Muscle of leg (tissue), 11 donors: ENCODE data around the gene IRF4. TPM values are rescaled to one million over a fixed set of nuclear protein-coding genes. Genes with fewer than 3 reads are reported as not detected.

Experiments
- DNase-seq: peaks from one replicate; pipeline ENCODE4 v3.0.0; 2013
- H3K27ac ChIP-seq: one replicate; pipeline ENCODE4 v1.5.1; 2013; ENCODE audit warnings: mild to moderate bottlenecking, low read length, control low read depth
- H3K27me3 ChIP-seq: one replicate; pipeline ENCODE4 v1.6.1; 2013; ENCODE audit warnings: low read length; ENCODE audit not compliant: control insufficient read depth, insufficient read depth
- H3K36me3 ChIP-seq: one replicate; pipeline ENCODE4 v1.6.1; 2013; ENCODE audit warnings: low read length; ENCODE audit not compliant: control insufficient read depth, insufficient read depth
- H3K4me1 ChIP-seq: one replicate; pipeline ENCODE4 v1.6.1; 2013; ENCODE audit warnings: low read length; ENCODE audit not compliant: control insufficient read depth, insufficient read depth
- H3K4me3 ChIP-seq: one replicate; pipeline ENCODE4 v1.5.1; 2013; ENCODE audit warnings: low read length, control low read depth
- H3K9me3 ChIP-seq: replicated peaks from 2 replicates; pipeline ENCODE4 v1.6.1; 2013; ENCODE audit warnings: low read depth, low read length; ENCODE audit not compliant: control insufficient read depth
- WGBS: methylation state at CpG from one replicate; pipeline ENCODE4 v1.1.5; 2013; ENCODE audit warnings: missing lambda C conversion rate; ENCODE audit not compliant: insufficient coverage; 5-methylcytosine and 5-hydroxymethylcytosine counted together
- polyA plus RNA-seq, 8 donors: library from polyadenylated mRNA; unstranded; fragments of 120-200 nt; gene quantifications; one replicate each; pipeline versions ENCODE4 v1.2.1 to v1.2.3, GENCODE V29; 2013; ENCODE audit warnings: inconsistent platforms in 1 of 8, low replicate concordance in 1 of 8; ENCODE audit not compliant: insufficient read length in 8 of 8, insufficient read depth in 1 of 8
- total RNA-seq: library from RNA; stranded (reverse); fragments of 120-200 nt; gene quantifications from one replicate; pipeline ENCODE4 v1.2.4, GENCODE V29; 2013

IRF4 gene
- total and polyA plus RNA-seq, 9 donors: 0.12 to 1.8 (median 0.46) TPM

GRCh38 chr6:382883-383810 is 8.4 kb upstream of the IRF4 start:
- Histone ChIP-seq H3K36me3 (no peaks in the 10 kb centered on the region), H3K27me3 (peaks cover 42% of the 10 kb centered on the region), H3K4me3 (no peak overlapping the region), H3K9me3 (peaks cover 8% of the 10 kb centered on the region), H3K27ac (no peak overlapping the region), H3K4me1 (no peaks in the 10 kb centered on the region)
- no peak for DNase-seq
- WGBS: 69% methylated on average over 19 of the region's 22 CpGs

DNA sequence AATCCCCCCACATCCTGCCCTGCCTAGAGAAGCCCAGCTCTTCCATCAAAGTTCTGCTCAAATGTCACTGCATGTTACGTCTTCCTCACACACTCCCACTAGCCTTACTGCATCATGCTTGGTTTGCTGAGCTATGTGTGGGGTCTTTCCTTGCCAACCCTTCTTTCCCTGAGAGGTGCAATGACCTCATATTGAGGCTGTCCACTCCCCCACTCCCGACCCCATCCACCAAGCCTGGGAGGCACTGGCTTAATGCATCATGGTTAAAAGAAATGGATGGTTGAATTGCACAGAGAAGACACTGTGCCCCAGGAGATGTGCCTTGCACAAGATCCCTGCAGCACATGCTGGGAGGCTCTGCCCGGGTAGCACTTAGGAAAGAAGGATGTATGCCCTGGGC is 7.7 kb upstream of the IRF4 start:
- no peak for DNase-seq
- Histone ChIP-seq H3K36me3 (no peaks in the 10 kb centered on the region), H3K9me3 (peaks cover 8% of the 10 kb centered on the region), H3K4me3 (no peak overlapping the region), H3K4me1 (no peaks in the 10 kb centered on the region), H3K27me3 (peaks cover 47% of the 10 kb centered on the region), H3K27ac (no peak overlapping the region)
- WGBS: 100% methylated on average over 1 of the region's 3 CpGs

DNA sequence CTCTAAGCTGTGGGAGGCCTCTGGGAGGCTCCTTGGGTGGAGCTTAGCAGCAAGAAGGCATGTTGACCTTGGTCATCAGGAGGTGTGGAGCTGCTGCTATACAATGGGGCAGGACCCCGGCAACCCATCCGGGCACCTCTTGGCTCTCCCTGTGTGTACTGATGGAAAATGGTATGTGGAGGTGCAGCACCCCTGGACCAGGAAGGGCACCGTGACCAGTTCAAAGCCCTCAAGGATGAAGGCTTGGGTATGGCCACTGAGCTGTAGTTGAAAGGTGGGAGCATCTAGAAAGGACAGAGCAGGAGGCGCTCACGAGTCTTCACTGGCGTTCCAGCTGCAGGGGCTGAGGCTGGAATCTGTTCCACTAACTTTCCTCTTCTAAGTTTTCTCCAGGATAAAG is 6.7 kb upstream of the IRF4 start:
- no peak overlapping the region for H3K27ac ChIP-seq
- no peaks in the 10 kb centered on the region for H3K4me1 ChIP-seq
- WGBS: 86% methylated on average over 3 of the region's 6 CpGs
- DNase-seq: no peak
- no peaks in the 10 kb centered on the region for H3K9me3 ChIP-seq
- H3K27me3 ChIP-seq: peaks cover 43% of the 10 kb centered on the region
- H3K4me3 ChIP-seq: no peak overlapping the region
- no peaks in the 10 kb centered on the region for H3K36me3 ChIP-seq

DNA sequence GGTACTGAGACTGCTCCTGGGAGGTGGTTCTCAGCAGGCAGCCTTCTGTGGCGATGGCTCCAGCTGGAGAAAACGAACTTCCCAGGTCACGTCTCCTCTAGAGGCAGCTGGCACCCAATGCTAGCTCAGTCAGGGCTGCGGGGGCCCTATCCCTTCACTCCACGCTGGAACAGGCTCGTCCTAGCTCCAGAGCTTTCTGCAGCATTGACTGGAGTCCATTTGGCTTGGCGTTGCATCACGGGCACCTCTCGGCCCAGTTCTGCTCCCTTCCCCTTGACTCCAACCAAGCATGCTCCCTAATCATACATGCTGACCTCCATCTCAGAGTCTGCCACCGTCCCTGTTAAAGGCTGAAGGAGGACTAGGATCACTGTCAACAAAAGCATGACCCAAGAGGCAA is 5.9 kb upstream of the IRF4 start:
- H3K4me1 ChIP-seq: no peaks in the 10 kb centered on the region
- peaks cover 46% of the 10 kb centered on the region for H3K27me3 ChIP-seq
- 86% methylated on average over 10 of the region's 10 CpGs for WGBS
- no peak for DNase-seq
- H3K9me3 ChIP-seq: no peaks in the 10 kb centered on the region
- no peaks in the 10 kb centered on the region for H3K36me3 ChIP-seq
- H3K4me3 ChIP-seq: no peak overlapping the region
- H3K27ac ChIP-seq: no peak overlapping the region

- H3K27me3 ChIP-seq: peaks cover 57% of the 10 kb centered on the region
- DNase-seq: no peak
- H3K9me3 ChIP-seq: no peaks in the 10 kb centered on the region
- H3K36me3 ChIP-seq: no peaks in the 10 kb centered on the region
- no peak overlapping the region for H3K4me3 ChIP-seq
- peaks cover 8% of the 10 kb centered on the region for H3K4me1 ChIP-seq
- H3K27ac ChIP-seq: no peak overlapping the region
- 89% methylated on average over 15 of the region's 18 CpGs for WGBS
Measured at GRCh38 chr6:386688-387266, 4.8 kb upstream of the IRF4 start.

DNA sequence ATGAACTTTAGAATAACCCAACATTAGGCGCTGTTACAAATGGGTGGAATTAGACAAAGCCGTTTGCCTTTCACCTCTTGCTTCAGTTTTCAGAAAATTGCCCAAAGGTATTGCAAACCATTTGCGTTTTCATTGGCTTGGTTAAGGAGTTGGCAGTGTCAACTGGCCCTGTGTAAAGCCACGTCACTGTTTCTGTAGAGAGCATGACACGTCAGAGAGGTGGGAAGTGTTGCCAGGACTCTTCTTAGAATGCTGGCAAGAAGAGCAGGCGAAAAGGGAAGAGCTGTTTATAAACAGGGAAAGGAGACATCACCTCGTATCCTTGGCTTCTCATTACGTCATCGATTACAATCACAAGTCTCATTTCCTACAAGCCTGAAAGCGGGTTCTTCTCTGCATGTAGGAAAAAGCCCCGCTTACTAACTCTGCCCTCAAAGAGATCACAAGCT is 4.2 kb upstream of the IRF4 start:
- Histone ChIP-seq H3K27me3 (peaks cover 62% of the 10 kb centered on the region), H3K9me3 (no peaks in the 10 kb centered on the region), H3K4me3 (no peak overlapping the region), H3K4me1 (peaks cover 13% of the 10 kb centered on the region), H3K27ac (no peak overlapping the region), H3K36me3 (no peaks in the 10 kb centered on the region)
- DNase-seq: peak; percentile 73
- 88% methylated on average over 2 of the region's 11 CpGs for WGBS

DNA sequence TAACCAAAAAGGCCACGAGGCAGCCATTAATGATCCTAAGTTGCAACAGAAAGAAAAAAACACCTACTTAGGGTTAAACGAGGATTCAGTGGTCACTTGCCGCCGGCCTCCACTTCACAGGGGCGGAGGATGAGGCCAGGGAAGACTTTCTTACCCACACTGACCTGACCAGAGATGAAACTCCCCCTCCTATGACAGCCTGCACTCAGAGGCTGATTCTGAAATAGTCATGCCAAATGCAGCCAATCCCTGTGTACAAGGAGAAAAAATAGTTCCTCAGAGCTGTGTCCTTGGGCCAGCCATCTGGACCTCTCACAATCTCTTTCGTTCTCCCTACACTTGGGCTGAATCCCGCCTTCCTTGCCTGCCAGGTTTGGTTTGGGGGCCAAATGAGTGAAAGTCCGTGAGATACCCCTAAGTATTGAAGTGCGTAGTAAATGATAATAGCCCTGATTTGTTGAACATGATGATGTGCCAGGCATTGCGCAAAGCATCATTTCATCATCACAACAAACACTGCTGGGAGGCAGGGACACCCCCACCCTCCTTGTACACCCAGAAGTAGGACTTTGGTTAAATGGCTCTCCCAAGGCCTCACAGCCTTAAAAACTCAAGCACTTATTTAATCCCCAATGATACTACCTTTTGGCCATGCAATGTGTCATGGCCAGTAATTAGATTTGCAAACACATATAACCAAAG is 3.2 kb upstream of the IRF4 start:
- WGBS: 60% methylated on average over 1 of the region's 10 CpGs
- DNase-seq: no peak
- no peaks in the 10 kb centered on the region for H3K36me3 ChIP-seq
- peaks cover 22% of the 10 kb centered on the region for H3K4me1 ChIP-seq
- no peak overlapping the region for H3K4me3 ChIP-seq
- H3K9me3 ChIP-seq: no peaks in the 10 kb centered on the region
- H3K27me3 ChIP-seq: peaks cover 72% of the 10 kb centered on the region
- no peak overlapping the region for H3K27ac ChIP-seq

DNA sequence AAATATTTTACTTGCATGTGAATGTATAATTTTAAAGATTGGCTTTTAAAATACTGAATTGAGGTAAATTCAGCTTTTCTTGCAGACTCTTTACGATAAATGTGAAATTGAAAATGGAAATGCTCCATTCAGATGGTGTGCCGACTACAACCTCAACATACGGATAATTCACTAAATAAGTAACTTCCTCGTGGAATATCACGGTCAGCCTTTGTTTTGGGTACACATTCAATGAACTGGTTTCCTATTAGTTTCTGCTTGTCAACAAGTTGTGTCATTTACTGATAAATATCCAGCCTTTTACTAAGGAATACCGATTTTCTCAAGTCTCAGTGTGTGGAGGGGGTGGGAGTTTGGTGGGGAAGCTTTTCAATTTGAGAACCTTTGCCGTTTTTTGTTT is 2.4 kb upstream of the IRF4 start:
- H3K4me3 ChIP-seq: no peak overlapping the region
- peaks cover 78% of the 10 kb centered on the region for H3K27me3 ChIP-seq
- no peak overlapping the region for H3K27ac ChIP-seq
- no peaks in the 10 kb centered on the region for H3K36me3 ChIP-seq
- H3K9me3 ChIP-seq: no peaks in the 10 kb centered on the region
- 100% methylated on average over 2 of the region's 7 CpGs for WGBS
- DNase-seq: no peak
- H3K4me1 ChIP-seq: peaks cover 26% of the 10 kb centered on the region

DNA sequence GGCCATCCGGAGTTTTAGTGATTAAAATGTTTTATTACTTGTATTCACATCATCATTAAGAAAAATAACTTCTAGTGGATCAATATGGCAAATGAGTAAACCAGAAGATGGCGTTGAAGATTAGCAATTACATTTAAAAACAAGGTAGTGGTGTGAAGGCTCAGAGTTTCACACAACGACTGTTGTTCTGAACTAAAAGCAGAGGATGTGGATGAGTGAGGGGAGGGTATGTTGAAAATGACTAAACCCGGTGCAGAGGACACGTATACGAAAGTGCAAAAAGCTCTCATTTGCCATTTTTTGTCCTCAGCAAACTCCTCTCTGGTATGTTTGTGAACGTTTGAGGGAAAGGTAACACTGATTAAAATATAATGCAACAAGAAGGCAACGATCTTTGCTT is 1.9 kb upstream of the IRF4 start:
- no peak overlapping the region for H3K4me3 ChIP-seq
- H3K4me1 ChIP-seq: peaks cover 26% of the 10 kb centered on the region
- peaks cover 78% of the 10 kb centered on the region for H3K27me3 ChIP-seq
- no peaks in the 10 kb centered on the region for H3K36me3 ChIP-seq
- WGBS: 80% methylated on average over 4 of the region's 8 CpGs
- no peak for DNase-seq
- no peak overlapping the region for H3K27ac ChIP-seq
- H3K9me3 ChIP-seq: no peaks in the 10 kb centered on the region

DNA sequence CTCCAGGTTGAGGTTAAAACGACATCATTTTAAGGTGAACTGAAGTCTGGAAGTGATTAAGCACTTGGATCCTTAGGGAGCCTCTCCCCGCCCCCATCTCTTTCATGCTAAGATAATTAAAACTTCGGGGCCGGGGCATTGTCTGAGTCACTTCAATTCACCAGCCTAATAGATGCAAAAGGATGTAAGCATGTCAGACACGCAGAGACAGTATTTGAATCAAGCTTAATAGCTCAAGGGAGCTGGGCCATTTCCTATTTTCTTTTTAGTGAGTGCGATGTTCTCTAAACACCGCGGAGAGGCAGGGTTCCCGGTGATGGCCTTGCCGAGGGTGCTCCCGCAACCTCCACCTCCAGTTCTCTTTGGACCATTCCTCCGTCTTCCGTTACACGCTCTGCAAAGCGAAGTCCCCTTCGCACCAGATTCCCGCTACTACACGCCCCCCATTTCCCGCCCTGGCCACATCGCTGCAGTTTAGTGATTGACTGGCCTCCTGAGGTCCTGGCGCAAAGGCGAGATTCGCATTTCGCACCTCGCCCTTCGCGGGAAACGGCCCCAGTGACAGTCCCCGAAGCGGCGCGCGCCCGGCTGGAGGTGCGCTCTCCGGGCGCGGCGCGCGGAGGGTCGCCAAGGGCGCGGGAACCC is 516 bp upstream of the IRF4 start:
- peaks cover 26% of the 10 kb centered on the region for H3K4me1 ChIP-seq
- no peak overlapping the region for H3K4me3 ChIP-seq
- no peaks in the 10 kb centered on the region for H3K9me3 ChIP-seq
- H3K27me3 ChIP-seq: peaks cover 82% of the 10 kb centered on the region
- under 1% methylated on average over 32 of the region's 44 CpGs for WGBS
- H3K27ac ChIP-seq: no peak overlapping the region
- no peak for DNase-seq
- no peaks in the 10 kb centered on the region for H3K36me3 ChIP-seq
